Measurements from ENCODE around the gene RNF157. TPM values are rescaled to one million over a fixed set of nuclear protein-coding genes. Genes with fewer than 3 reads are reported as not detected.
A peak's percentile ranks its signal among the peaks of the same experiment; 100 is the strongest.
"Not testable (repeated sequence)": the region's sequence is repeated elsewhere in the genome, so short reads cannot be mapped to it uniquely, and the experiment has no call there.

RNF157 gene
- total RNA-seq, 2 donors from 2014 or later: 91.9 to 100 TPM

DNA sequence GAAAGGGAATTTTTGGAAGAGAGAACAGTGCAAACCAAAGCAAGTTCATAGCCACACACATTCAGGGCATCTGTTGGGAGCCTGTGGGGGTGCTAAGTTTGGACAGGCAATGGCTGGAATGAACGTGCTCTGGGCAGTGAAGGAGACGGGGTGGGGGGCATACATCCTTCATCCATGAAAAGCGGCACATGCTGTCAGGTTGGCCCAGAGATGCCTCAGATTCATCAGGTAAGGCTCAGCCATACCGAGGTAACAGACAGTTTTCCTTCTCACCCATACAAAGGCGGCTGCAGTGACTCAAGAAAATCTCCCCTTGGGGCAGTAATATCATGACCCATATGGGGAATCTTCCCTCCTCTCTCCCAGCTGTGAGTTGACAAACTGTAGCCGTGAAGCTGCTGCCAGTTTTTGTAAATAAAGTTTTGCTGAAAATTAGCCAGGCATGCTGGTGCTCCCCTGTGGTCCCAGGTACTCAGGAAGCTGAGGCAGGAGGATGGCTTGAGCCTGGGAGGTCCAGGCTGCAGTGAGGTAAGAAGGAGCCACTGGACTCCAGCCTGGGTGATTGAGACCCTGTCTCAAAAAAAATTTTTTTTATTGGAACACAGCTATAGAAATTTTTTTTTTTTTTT is 15.6 kb upstream of the RNF157 start:
- no peaks in the 10 kb centered on the region for H3K27me3 Mint-ChIP-seq (ENCODE audit: low read depth)
- DNase-seq (peak in 1 of 2 donors; percentile 27), ATAC-seq (replicated peaks in 1 of 2) (peak; percentile 13 to 18)
- H3K9me3 Mint-ChIP-seq: no peaks in the 10 kb centered on the region
- peak overlapping the region; percentile 84 for H3K27ac Mint-ChIP-seq
- peaks cover 55% of the 10 kb centered on the region for H3K4me1 Mint-ChIP-seq (ENCODE audit: low read depth)
- H3K36me3 Mint-ChIP-seq (ENCODE audit: insufficient read depth in 2 of 2): peaks cover 1 to 2% of the 10 kb centered on the region in 2 donors
- peak overlapping the region; percentile 71 to 74 for H3K4me3 Mint-ChIP-seq

DNA sequence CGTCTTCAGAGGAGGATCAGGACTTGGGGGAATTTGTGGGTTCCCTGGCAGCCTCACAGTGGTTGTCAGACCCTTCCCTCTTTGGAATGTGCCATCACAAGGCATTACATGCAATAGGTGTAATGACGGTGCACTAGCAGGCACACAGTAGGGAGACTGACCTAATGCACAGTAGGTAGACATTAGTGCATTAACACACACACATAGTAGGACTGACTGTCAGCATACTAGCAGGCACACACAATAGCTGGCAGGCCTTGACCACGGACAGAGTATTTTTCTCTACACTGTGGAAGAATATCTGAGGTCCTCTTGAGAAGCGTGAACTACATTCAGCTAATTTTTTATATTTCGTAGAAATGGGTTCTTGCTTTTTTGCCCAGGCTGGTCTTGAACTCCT is 14.0 kb upstream of the RNF157 start:
- Mint-ChIP-seq H3K27ac (no peak overlapping the region), H3K9me3 (no peaks in the 10 kb centered on the region), H3K27me3 (ENCODE audit: low read depth) (no peaks in the 10 kb centered on the region), H3K4me3 (no peak overlapping the region), H3K4me1 (ENCODE audit: low read depth) (peaks cover 55% of the 10 kb centered on the region), H3K36me3 (ENCODE audit: insufficient read depth in 2 of 2) (peaks cover 1 to 2% of the 10 kb centered on the region in 2 donors)
- ATAC-seq (replicated peaks in 1 of 2) (no peak), DNase-seq (no peak)

DNA sequence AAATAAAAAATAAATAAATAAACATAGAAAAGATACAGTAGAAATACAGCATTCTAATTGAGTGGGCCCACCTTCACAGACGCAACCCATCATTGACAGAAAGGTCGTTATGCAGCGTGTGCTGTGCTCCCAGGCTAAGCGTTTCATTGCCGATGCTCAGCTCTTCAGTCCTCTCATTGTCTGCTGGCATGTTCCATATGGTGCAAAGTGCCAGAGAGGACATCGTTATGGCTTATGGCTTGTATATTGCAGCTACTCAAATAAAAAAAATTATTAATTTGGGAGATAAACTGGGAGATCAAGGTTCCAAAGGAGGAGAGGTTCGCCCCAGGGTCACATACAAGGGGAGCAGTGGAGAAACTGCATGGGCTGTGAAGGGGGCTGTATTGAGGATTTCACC is 13.5 kb upstream of the RNF157 start:
- ATAC-seq (replicated peaks in 1 of 2): no peak
- Mint-ChIP-seq H3K36me3 (ENCODE audit: insufficient read depth in 2 of 2) (peaks cover 1 to 2% of the 10 kb centered on the region in 2 donors), H3K9me3 (no peaks in the 10 kb centered on the region), H3K27ac (no peak overlapping the region), H3K4me3 (no peak overlapping the region), H3K4me1 (ENCODE audit: low read depth) (peaks cover 59% of the 10 kb centered on the region), H3K27me3 (ENCODE audit: low read depth) (no peaks in the 10 kb centered on the region)
- DNase-seq: no peak

DNA sequence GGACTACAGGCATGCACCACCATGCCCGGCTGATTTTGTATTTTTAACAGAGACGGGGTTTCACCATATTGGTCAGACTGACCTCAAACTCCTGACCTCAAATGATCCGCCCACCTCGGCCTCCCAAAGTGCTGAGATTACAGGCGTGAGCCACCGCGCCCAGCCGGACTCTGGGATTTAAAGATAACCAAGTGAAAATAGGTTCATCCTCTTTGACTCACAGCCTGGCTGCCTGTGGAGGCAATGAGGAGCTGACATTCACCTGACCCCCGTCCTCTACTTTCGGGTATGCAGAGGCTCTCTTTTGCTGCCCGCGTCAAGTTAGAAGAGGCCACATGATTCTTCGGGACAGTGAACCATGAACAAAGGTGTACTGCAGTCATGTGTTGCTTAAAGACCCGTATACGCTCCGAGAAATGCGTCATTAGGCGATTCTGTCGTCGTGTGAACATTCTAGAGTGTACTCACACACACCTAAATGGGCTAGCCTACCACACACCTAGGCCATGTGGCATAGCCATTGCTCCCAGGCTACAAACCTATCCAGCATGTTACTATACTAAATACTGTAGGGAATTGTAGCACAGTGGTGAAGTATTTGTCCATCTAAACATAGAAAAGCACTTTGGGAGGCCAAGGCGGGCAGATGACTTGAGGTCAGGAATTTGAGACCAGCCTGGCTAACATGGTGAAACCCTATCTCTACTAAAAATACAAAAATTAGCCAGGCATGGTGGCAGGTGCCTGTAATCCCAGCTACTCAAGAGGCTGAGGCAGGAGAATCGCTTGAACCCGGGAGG is 12.9 kb upstream of the RNF157 start:
- H3K27me3 Mint-ChIP-seq (ENCODE audit: low read depth); H3K36me3 Mint-ChIP-seq (ENCODE audit: insufficient read depth in 2 of 2); H3K9me3 Mint-ChIP-seq; DNase-seq; ATAC-seq (replicated peaks in 1 of 2): not testable (repeated sequence)
- peak overlapping the region; percentile 80 to 88 for H3K4me3 Mint-ChIP-seq
- H3K4me1 Mint-ChIP-seq (ENCODE audit: low read depth): peaks cover 64% of the 10 kb centered on the region
- peak overlapping the region; percentile 94 for H3K27ac Mint-ChIP-seq

DNA sequence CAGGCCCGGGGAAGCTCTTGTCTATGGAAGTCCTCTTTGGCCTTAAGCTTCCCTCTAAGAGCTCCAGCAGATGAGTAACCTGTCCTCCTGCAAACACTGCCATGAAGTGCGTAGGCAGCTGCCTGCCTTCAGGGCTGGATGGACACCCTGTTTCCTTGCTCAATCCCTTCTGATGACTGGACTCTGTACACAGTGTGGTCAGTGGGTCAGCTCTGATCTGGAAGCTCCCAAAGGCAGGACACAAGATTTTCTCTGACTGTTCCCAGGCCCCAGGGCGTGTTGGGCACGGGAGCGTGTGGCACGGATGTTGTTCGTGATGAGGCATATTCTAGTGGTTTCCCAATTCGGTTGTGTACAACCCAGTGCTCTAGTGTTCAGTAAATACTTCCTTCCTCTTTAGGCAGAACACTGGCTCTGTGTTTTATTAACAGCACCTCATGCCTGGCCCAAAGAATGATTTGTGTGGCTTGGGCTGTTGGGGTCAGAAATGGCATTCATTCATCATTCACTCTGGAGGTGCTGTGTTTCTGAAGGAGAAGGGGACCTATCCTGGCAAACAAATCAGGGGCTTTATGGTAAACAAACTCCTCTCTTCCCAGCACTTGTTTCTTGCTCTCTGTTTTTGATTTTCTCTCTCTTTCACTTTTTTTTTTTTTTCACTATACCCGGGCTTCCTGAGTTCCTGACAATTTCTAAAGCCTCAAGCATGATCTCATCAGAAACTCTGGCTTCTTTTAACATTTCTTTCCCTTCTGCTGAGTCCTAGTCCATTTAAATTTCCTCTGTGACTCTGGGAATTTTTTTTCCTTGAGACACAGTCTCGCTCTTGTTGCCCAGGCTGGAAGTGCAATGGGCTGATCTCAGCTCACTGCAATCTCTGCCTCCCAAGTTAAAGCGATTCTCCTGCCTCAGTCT is 12.0 kb upstream of the RNF157 start:
- H3K36me3 Mint-ChIP-seq (ENCODE audit: insufficient read depth in 2 of 2): peaks cover 1 to 2% of the 10 kb centered on the region in 2 donors
- peak; percentile 68 to 78 for ATAC-seq (replicated peaks in 1 of 2)
- peak; percentile 52 to 67 for DNase-seq
- H3K27me3 Mint-ChIP-seq (ENCODE audit: low read depth): no peaks in the 10 kb centered on the region
- peak overlapping the region; percentile 80 to 88 for H3K4me3 Mint-ChIP-seq
- H3K4me1 Mint-ChIP-seq (ENCODE audit: low read depth): peaks cover 72% of the 10 kb centered on the region
- peak overlapping the region; percentile 94 for H3K27ac Mint-ChIP-seq
- H3K9me3 Mint-ChIP-seq: no peaks in the 10 kb centered on the region

DNA sequence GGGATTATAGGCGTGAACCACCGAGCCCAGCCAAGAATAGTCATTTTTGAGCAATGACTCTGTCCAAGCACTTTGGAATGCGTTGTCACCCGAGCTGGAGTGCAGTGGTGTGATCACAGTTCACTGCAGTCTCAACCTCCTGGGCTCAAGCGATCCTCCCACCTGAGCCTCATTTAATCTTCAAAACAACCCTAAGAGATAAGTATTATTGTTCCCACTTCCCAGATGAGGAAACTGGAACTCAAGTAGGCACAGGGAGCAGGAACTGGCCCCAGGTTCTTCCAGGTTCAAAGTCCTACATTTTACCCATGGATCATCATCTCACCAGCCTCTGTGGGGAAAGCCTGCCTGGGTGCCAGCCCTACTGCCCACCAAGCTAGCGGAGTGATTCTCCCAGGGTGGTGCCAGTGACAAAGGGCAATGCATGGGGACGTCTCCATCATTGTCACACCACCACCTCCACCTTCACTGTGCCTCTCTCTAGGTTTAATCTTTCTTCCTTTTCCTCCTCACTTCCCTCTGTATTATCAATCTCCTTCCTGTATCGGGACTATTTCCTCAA is 11.3 kb upstream of the RNF157 start:
- peak in 1 of 2 donors; percentile 4 for ATAC-seq (replicated peaks in 1 of 2)
- H3K9me3 Mint-ChIP-seq: no peaks in the 10 kb centered on the region
- H3K27ac Mint-ChIP-seq: peak overlapping the region; percentile 94
- H3K36me3 Mint-ChIP-seq (ENCODE audit: insufficient read depth in 2 of 2): peaks cover 1 to 2% of the 10 kb centered on the region in 2 donors
- no peaks in the 10 kb centered on the region for H3K27me3 Mint-ChIP-seq (ENCODE audit: low read depth)
- DNase-seq: no peak
- H3K4me1 Mint-ChIP-seq (ENCODE audit: low read depth): peaks cover 74% of the 10 kb centered on the region
- peak overlapping the region; percentile 80 to 88 for H3K4me3 Mint-ChIP-seq

DNA sequence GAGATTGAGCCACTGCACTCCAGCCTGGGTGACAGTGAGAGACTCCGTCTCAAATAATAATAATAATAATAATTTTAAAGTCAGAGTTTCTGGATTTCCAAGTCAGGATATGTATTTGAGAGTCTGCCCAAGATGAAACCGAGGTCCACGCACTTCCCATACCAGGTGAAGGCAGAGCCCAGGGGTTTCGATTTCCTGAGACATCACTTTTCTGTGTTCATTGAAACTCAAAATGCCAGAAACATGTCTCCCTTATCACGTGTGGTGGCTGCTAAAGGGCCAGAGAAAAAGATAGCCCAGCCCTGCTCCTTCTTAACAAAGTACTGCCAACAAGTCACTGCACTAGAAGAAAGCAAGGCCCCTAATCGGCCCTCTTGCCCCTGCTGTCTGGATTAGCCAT is 9.8 kb upstream of the RNF157 start:
- Mint-ChIP-seq H3K36me3 (ENCODE audit: insufficient read depth in 2 of 2) (peaks cover 1 to 2% of the 10 kb centered on the region in 2 donors), H3K27ac (no peak overlapping the region), H3K4me1 (ENCODE audit: low read depth) (peaks cover 74% of the 10 kb centered on the region), H3K27me3 (ENCODE audit: low read depth) (no peaks in the 10 kb centered on the region), H3K4me3 (no peak overlapping the region), H3K9me3 (no peaks in the 10 kb centered on the region)
- DNase-seq (no peak), ATAC-seq (replicated peaks in 1 of 2) (no peak)

DNA sequence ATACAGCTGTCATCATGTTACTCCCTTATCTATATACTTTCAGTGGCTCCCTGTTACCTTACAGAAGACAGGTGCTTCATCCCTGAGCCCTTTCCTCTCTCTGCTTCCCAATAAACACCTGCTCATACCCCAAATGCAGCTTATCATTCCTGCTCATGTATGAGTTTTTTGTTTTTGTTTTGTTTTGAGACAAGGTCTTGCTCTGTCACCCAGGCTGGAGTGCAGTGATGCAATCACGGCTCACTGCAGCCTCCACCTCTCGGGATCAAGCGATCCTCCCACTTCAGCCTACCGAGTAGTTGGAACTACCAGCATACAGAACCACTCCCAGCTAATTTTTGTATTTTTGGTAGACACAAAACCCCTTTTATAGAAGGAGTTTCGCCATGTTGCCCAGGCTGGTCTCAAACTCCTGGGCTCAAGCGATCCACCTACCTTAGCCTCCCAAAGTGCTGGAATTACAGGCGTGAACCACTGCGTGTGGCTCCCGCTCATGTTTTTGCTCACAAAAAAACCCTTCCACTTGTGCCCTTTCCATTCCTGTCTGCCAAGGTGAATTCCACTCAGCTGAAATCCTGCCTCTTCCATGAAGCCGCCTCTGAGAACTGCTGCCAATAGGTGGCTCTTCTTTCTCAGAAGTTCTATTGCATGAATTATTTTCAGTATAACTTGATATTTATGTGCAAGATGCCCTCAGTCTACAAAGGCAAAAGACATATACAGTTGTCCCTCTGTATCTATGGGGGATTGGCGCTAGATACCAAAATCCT is 7.9 kb upstream of the RNF157 start:
- no peak for ATAC-seq (replicated peaks in 1 of 2)
- Mint-ChIP-seq H3K4me1 (ENCODE audit: low read depth) (peaks cover 84% of the 10 kb centered on the region), H3K36me3 (ENCODE audit: insufficient read depth in 2 of 2) (peaks cover 1 to 2% of the 10 kb centered on the region in 2 donors), H3K27me3 (ENCODE audit: low read depth) (no peaks in the 10 kb centered on the region), H3K27ac (peak overlapping the region; percentile 66), H3K4me3 (peak overlapping the region; percentile 6 to 67), H3K9me3 (no peaks in the 10 kb centered on the region)
- no peak for DNase-seq

DNA sequence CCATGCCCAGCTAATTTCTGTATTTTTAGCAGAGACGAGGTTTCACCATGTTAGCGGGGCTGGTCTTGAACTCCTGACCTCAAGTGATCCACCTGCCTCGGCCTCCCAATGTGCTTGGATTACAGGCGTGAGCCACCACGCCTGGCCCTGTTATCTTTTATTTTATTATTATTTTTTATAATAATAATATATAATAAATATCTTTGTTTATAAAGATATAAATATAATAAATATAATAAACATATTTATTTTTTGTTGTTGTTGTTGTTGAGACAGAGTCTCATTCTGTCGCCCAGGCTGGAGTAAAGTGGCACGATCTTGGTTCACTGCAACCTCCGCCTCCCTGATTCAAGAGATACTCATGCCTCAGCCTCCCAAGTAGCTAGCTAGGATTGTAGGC is 7.0 kb upstream of the RNF157 start:
- DNase-seq (no peak), ATAC-seq (replicated peaks in 1 of 2) (no peak)
- Mint-ChIP-seq H3K27ac (no peak overlapping the region), H3K9me3 (no peaks in the 10 kb centered on the region), H3K36me3 (ENCODE audit: insufficient read depth in 2 of 2) (peaks cover 1 to 2% of the 10 kb centered on the region in 2 donors), H3K27me3 (ENCODE audit: low read depth) (no peaks in the 10 kb centered on the region), H3K4me3 (no peak overlapping the region), H3K4me1 (ENCODE audit: low read depth) (peaks cover 84% of the 10 kb centered on the region)

DNA sequence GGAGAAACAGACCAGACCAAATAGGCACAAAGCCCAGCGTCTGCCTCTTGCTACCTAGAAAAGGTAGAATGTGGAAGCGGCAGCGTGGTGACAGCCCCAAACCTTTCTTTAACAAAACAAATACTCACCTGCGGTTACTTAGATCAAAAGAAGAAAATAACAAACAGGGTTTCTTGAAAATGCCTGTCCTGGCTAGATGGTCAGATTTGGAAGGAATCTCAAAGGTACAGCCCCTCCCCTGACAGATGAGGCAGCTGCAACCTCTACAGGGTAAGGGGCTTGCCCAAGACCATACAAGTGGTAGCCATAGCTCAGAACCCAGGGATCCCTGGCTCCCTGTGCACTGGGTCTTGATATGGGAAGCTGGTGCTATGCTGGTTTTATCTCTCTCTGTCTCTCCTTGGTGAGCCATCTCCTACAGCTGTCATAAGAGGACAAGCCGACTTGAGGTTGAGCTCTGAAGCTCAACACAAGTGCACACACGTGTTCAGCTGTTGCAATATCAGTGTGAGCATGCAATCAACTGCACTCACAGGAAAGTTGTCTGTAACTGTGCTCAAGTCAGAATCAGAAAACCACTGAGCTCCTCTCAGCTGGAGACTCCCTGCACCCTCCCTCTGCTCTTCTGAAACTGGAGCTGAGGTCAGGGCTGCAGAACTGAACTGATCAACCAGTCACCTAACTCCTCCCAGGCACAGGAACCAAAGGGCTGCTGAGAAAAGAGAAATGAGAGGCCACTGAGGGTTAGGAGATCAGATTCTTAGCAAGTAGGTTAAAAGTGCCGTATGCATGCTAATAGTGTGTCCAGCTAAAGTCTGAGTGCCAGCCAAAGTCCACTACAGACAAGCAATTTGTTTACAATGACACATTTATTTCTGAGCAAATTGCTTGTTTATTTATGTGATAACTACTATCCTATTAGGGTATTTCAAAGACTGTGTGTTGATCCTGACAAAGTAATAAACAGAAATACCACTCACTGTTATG is 6.1 kb upstream of the RNF157 start:
- ATAC-seq (replicated peaks in 1 of 2) (peak; percentile 97 to 98), DNase-seq (peak; percentile 83 to 88)
- no peaks in the 10 kb centered on the region for H3K36me3 Mint-ChIP-seq (ENCODE audit: insufficient read depth in 2 of 2)
- H3K27me3 Mint-ChIP-seq (ENCODE audit: low read depth): no peaks in the 10 kb centered on the region
- H3K9me3 Mint-ChIP-seq: no peaks in the 10 kb centered on the region
- peak overlapping the region; percentile 89 for H3K27ac Mint-ChIP-seq
- peaks cover 84% of the 10 kb centered on the region for H3K4me1 Mint-ChIP-seq (ENCODE audit: low read depth)
- peak overlapping the region; percentile 59 to 81 for H3K4me3 Mint-ChIP-seq

DNA sequence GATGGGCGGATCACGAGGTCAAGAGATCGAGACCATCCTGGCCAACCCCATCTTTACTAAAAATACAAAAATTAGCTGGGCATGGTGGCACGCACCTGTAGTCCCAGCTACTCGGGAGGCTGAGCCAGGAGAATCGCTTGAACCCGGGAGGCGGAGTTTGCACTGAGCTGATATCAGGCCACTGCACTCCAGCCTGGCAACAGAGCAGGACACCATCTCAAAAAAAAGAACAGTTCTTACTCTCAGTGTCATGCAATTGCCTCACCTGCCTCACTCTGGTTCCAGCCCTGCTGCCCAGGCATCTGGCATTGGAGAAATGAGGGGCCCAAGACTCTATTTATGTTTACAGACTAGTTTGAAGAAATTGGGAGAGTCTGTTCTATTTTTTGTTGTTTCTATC is 4.4 kb upstream of the RNF157 start:
- not testable (repeated sequence) for H3K27me3 Mint-ChIP-seq (ENCODE audit: low read depth); H3K36me3 Mint-ChIP-seq (ENCODE audit: insufficient read depth in 2 of 2); H3K27ac Mint-ChIP-seq; DNase-seq; H3K9me3 Mint-ChIP-seq; ATAC-seq (replicated peaks in 1 of 2)
- H3K4me3 Mint-ChIP-seq: peak overlapping the region; percentile 22 to 81
- peaks cover 82% of the 10 kb centered on the region for H3K4me1 Mint-ChIP-seq (ENCODE audit: low read depth)
